HG03095 (cell line): ENCODE results near the gene IL37.
"Not testable (repeated sequence)": the region's sequence is repeated elsewhere in the genome, so short reads cannot be mapped to it uniquely, and the experiment has no call there.

Source experiments
- ATAC-seq: cut with Tn5 transposase; IDR thresholded peaks from one replicate; pipeline ENCODE4 v1.9.1; 2021; ENCODE audit warnings: moderate library complexity; ENCODE audit not compliant: unreplicated experiment

Gene IL37

GRCh38 chr2:112920923-112921532, 10.1 kb downstream of the IL37 start:
- ATAC-seq = no peak

DNA sequence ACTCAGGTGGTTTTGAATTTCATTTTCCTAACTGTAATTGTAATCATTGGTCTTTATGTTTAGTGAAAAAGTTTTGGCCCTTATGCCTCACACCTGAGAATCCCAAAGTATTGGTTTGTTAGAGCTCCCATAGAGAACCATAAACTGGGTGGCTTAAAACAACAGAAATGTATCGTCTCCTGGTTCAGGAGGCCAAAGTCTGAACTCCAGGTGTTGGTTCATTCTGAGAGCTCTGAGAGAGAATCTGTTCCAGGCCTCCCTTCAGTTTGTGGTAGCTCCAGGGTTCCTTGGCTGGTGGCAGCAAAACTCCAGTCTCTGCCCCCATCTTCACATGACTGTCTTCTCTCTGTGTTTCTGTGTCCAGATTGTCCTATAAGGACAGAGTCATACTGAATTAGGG, 11.0 kb downstream of the IL37 start:
- ATAC-seq = no peak

- ATAC-seq = no peak
Observed at GRCh38 chr2:112923237-112923966, 12.4 kb downstream of the IL37 start.

GRCh38 chr2:112923967-112924338, 13.0 kb downstream of the IL37 start:
- no peak for ATAC-seq

DNA sequence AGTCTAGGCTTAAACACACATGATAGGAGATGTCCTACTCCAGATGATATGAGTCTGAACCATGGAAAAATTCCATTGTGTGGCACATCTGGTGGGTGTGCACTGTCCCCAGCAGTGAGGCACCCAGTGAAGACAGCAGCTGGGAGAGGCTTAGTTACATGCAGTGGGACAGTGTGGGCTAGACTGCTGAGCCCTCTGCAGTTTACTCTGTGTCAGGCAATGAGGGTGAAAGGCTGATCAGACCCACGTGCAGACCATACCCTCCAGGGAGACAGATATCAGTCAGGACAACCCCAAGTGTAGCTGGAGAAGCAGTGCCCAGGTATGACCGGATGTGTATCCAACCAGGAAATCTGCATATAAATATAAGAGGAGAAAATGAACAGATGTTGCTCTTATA, 13.4 kb downstream of the IL37 start:
- ATAC-seq = no peak

GRCh38 chr2:112924821-112925220, 13.9 kb downstream of the IL37 start:
- ATAC-seq = no peak

- ATAC-seq = no peak
Observed at GRCh38 chr2:112926707-112927106, 15.7 kb downstream of the IL37 start.

- no peak for ATAC-seq
Observed at GRCh38 chr2:112927745-112928144, 16.8 kb downstream of the IL37 start.

DNA sequence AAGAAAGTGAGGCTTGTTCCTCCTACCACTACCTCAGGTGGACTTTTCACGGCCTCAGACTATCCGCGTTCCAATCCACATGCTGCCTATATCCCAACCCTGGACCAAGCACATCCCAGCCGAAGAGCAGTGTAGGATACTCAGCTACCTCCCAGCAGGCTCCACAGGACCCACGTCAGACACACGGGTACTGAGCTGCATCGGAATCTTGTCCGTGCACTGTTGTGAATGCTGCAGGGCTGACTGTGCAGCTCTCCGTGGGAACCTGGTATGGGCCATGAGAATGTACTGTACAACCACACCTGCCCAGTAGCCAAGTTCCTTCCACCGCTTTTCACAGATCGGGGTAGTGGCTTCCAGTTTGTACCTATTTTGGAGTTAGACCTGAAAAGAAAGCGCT, 22.3 kb downstream of the IL37 start:
- ATAC-seq = no peak

DNA sequence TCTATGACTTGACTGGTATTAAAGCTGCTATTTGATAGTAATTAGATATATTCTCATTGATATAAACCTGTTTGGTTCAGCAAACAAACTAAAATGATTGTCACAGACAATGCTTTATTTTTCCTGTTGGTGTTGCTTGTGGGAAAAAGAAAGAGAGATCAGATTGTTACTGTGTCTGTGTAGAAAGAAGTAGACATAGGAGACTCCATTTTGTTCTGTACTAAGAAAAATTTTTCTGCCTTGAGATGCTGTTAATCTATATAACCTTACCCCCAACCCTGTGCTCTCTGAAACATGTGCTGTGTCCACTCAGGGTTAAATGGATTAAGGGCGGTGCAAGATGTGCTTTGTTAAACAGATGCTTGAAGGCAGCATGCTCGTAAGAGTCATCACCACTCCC, 23.2 kb downstream of the IL37 start:
- ATAC-seq = not testable (repeated sequence)

- ATAC-seq = no peak
Observed at GRCh38 chr2:112936927-112937232, 25.9 kb downstream of the IL37 start.

- ATAC-seq = no peak
Observed at GRCh38 chr2:112938904-112939303, 27.9 kb downstream of the IL37 start.

DNA sequence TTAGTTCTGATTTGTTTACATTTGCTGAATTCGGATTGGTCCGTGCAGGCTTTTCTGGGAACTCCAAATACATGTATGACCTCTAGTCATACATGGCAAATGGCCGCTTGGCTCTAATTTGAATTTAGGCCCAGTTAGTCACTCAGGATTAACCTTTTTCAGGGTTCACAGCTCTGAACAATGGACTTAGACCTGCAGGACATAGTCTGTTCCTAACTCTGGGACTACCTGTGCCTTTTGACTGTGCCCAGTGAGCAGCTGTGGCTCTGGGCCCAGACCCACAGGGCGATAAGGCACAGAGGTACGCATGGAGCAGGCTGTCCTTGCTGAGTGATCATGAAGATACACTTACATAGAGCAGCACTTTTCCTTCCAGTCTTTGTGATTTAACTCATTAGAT, 28.5 kb downstream of the IL37 start:
- no peak for ATAC-seq

DNA sequence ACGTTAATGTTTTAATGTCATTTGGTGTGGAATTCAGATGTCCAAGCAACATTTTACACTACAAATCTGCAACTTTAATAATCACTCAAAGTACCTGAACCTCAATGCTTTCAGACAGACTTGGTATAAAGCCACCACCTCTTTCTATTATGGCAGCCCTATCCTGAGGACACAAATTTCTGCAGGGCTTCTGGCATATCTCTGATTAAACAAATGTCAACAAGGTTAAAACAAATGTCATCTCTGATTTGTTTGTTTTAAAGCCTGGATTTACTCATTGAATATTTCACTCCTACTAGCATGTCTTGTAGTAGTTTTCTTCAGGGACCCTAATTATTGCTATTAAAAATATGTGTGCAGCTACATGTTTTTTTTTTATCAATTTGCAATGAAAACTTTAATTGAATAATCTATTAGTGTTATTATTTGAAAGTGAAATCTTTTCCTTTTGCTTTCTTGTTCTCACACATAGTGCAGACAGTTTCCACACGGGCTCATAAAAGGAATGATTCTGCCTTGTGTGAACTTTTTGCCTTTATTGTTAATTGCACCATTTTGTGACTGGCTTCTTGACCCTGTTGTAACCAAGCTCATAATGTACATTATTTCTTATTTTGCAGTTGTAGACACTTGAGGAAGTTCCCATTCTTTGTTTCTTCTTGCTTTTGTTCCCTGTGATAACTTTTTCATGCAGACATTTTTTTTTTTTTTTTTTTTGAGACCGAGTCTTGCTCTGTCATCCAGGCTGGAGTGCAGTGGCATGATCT, 30.1 kb downstream of the IL37 start:
- no peak for ATAC-seq

GRCh38 chr2:112941753-112942653, 31.0 kb downstream of the IL37 start:
- ATAC-seq = peak; percentile 91

DNA sequence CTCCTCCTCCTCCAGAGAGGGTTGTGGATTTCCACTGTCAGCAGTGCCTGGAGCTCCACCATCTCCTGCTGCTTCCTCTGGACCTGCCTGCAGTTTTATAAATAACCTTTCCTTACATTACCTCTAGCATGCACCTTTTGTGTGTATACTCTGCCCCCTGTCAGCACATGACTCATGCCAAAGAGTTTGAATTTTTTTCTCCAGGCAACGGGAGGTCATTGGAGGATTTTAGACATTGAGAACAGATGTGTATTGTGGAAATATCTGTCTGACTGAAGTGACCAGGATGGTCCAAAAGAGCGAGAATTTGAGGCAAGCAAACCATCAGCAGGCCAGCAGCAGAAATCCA, 31.7 kb downstream of the IL37 start:
- no peak for ATAC-seq

- ATAC-seq = no peak
Observed at GRCh38 chr2:112944971-112945370, 34.0 kb downstream of the IL37 start.

GRCh38 chr2:112946086-112946485, 35.1 kb downstream of the IL37 start:
- no peak for ATAC-seq

- ATAC-seq = no peak
Observed at GRCh38 chr2:112947374-112947773, 36.4 kb downstream of the IL37 start.

- ATAC-seq = no peak
Observed at GRCh38 chr2:112949456-112949855, 38.5 kb downstream of the IL37 start.

DNA sequence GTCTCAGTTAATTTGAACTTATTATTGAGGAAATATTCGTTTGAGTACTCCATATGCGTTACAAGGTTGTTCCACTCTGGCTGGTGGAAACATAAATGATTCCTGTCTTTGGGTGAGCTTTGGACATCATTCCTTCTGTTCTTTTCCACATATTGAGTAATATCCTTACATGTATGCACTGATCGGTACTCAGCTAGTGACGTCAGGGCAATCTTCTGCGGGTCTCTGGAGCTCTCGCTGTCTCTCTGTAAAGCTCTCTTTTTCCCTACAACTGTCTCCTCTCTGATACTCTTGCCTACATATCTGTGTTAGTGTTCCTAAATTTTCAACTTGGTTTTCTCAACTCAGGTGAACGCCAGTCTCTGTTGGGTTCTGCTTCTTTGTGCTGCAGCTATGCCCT, 43.4 kb downstream of the IL37 start:
- no peak for ATAC-seq
